CD4-positive, alpha-beta T cell treated with Interleukin-4 for 4 hours (primary cell): Measurements from ENCODE around the gene PRUNE1.
A peak's percentile ranks its signal among the peaks of the same experiment; 100 is the strongest.

Experiments
- DNase-seq: peaks from one replicate; pipeline ENCODE4 v3.0.0-alpha.2; 2020

PRUNE1 gene

DNA sequence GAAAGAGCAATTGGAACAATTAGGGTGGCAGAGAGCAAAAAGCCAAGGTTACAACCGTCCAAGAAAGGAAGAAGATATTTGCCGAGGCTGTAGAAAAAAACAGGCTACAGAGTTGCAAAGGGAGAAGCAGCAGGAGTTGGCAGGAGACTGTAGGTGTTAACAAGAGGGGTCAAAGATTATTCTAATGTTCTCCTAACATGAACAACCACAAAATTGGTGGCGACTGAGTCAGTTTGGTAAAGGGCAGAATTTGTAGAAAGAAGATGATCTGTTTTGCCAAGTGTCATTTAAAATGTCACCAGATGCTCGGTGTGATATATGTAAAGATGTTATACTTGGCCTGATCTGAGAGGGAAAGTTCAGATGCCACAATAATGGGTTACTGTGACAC lies 401 bp upstream of the PRUNE1 start:
- DNase-seq = no peak

GRCh38 chr1:151009206-151009587 lies 948 bp downstream of the PRUNE1 start:
- DNase-seq = no peak

GRCh38 chr1:151009674-151010345 lies 1.6 kb downstream of the PRUNE1 start:
- no peak for DNase-seq

DNA sequence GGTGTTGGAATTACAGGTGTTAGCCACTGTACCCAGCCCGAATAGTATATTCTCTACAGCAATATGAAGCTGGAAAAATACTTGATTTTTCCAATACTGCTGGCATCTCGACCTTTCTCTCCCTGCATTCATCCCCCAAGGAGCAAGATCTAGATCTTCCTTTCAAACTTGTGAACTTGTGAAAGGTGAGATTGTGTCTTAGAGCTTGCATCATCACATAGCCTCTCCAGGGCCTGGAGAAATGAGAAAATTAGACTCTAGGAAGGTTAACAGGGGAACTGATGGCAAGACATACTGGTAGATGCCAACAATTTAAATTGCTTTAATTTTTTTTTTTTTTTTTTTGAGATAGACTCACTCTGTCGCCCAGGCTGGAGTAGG lies 2.1 kb downstream of the PRUNE1 start:
- no peak for DNase-seq

DNA sequence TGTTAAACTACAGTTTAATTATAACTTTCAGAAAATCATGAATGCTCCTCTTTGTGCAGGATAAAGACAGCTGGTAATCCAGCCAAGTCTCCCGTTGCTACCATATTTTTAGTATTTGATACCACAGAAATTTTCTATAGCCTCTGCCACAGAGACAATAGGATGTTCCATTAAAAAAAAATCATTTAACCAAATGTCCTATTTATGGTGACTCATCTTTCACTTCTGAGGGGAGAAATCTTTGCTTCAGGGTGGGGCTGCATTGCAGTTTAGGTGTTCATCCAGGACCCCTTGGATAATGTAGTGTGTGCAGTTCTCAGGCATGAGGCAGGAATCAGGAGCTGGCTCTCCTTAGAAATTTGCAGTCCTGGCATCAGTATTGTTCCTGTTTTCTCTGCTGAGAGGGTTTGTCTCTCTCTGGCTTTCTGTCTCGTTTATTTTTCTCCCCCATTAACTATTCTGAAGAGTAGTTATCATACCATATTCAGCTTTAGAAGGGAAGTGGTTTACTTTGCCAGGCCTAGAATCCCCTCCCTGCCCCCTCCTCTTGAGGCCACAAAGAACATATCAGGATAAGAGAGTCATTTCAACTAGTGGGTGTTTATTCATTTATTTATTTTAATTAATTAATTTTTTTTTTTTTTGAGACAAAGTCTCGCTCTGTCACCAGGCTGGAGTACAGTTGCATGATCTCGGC lies 3.1 kb downstream of the PRUNE1 start:
- no peak for DNase-seq

- DNase-seq = no peak
Observed at GRCh38 chr1:151012684-151013471, 4.6 kb downstream of the PRUNE1 start.

DNA sequence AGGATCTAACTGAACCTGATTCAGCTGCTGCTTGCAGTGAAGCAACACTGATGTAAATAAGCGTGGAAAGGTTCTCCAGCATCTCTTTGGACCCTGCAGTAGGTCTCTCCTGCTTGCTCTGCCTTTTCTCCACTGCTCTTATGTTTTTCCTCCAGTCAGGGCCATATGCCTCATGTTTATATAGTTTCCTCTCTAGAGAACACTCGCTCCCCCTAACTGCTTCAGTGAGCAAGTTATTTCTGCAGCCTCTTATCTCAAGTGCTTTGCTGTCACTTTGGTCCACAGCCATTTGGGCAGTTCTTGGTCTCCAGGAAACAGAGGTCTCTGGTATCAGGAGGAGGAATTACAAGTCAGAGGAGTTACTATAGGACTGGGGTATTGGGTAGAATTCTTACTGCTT lies 5.3 kb downstream of the PRUNE1 start:
- no peak for DNase-seq

DNA sequence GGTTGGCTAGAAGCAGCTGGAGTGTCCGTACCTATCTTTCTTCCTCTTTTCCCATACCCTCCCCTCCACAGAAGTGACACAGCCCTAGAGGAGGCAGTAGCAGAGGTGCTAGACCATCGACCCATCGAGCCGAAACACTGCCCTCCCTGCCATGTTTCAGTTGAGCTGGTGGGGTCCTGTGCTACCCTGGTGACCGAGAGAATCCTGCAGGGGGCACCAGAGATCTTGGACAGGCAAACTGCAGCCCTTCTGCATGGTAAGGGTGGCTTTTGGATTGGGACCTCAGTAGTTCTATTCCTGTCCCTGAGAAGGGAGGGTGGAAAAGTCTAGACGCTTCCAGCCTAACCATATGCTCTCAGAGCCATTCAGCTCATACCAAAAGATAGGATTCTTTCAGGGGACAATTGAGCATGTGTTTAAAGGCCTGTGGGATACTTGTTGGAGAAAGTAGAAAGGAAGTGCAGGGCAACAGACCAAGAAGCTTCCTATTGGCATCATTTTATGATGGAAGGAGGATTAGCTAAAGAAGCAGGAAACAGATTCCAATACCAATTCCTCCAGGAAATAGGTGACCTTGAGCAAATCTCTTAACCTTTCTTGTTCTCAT lies 16.4 kb downstream of the PRUNE1 start:
- DNase-seq = peak; percentile 86

DNA sequence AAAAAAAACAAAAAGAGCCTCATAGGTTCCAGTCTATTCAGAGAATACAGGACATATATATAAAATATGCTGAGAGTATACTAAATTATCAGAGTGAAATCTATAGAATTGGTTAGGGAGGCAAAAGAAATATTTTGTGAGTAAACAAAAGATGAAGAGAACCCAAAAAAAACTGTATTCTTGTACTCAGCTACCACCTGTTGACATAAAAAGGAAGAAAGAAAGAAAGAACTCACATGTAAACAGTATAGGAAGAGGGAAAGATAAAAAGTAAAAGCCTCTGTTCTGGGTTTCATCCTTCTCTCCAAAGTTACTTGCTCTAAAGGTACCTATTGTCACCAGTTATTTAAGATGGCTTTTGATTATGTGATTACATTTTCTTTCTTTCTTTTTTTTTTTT lies 18.2 kb downstream of the PRUNE1 start:
- DNase-seq = no peak

- DNase-seq = no peak
Observed at GRCh38 chr1:151032164-151032563, 23.9 kb downstream of the PRUNE1 start.

GRCh38 chr1:151035167-151035566 lies 26.9 kb downstream of the PRUNE1 start:
- no peak for DNase-seq

DNA sequence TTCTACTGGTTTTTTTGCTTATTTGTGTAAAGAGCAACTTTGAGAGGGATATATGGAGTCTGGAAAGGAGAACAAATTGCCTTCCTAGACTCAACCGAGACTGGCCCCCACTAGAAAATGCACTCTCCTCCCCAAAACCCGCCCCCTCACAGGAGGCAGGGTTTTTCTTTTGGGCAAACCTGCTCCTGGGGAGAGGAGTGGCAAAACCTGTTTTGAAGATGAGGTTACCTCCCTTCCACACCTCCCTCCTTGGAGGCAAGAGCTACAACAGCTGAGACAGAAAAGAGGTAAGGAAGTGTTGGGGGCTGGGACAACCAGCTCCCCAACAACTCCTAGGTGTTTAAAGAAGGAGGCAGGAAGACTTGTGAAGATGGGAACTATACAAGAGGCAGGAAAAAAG lies 28.1 kb downstream of the PRUNE1 start, which contains the start of gene BNIPL:
TSS of gene BNIPL (plus strand) at position 231 of the 400 bp plus-strand sequence. CDS start at position 371, 140 bp downstream.
- no peak for DNase-seq

DNA sequence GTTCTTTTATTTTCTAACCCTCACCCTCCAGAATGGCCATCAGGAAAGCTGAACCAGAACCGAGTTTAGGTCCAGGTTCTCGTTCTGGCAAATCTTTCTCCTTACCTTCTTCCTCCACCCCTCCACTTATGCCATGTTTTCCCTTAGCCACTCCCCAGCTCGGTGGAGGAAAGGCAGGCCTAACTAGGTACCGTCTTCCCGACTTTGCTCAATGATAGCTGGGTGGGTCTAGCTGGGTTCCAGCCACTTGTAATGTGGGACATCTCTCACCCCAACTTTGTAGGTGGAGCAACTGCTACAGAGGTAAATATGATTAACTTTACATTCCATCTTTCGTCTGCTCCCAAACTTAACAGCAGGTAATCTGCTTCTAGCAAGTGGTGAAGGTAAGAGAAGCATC lies 28.8 kb downstream of the PRUNE1 start:
- DNase-seq = no peak

DNA sequence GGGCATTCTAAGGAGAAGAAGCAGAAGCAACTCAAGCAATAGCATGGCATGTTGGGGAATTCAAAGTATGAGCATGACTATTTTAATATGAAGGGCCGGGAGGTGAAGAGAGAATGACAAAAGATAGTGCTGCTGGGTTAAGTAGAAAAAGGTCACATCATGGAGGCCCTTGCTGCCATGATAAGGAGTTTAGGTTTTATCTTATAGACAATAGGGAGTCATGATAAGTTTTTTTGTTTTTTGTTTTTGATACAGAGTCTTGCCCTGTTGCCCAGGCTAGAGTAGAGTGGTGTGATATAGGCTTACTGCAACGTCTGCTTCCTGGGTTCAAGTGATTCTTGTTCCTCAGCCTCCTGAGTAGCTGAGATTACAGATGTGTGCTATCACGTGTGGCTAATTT lies 31.3 kb downstream of the PRUNE1 start:
- DNase-seq = no peak

DNA sequence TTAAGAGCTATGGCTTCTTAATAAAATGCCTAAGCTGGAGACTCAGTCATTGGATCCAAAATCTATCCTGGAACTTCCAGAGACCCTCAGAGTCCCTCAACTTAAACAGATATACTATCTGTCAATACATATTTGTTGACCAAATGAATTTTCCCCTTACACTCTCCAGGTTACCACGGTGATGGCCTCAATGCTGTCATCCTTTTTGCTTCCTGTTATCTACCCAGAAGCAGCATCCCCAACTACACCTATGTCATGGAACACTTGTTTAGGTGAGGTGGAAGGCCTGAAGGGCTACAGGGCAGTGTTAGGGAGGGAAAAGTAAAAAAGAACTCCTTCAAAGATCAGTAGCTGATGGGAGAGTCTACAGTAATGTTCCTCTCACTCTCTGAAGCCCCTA lies 34.9 kb downstream of the PRUNE1 start:
- DNase-seq = no peak

DNA sequence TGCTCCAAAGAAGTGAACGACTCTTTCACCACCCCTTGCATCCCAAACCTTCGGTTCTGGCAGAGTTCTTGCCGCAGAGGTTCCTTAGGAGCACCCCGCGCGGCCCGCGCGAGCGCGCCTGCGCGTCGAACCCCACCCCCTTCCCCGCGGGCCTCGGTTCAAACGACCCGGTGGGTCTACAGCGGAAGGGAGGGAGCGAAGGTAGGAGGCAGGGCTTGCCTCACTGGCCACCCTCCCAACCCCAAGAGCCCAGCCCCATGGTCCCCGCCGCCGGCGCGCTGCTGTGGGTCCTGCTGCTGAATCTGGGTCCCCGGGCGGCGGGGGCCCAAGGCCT lies 39.3 kb downstream of the PRUNE1 start, which contains the start of gene C1orf56:
TSS of gene C1orf56 (plus strand) at position 161 of the 334 bp plus-strand sequence. CDS start at position 258, 97 bp downstream.
- peak; percentile 58 for DNase-seq

- peak; percentile 63 for DNase-seq
Observed at GRCh38 chr1:151047925-151048644, 39.8 kb downstream of the PRUNE1 start.

GRCh38 chr1:151048645-151049032 lies 40.4 kb downstream of the PRUNE1 start:
- no peak for DNase-seq

DNA sequence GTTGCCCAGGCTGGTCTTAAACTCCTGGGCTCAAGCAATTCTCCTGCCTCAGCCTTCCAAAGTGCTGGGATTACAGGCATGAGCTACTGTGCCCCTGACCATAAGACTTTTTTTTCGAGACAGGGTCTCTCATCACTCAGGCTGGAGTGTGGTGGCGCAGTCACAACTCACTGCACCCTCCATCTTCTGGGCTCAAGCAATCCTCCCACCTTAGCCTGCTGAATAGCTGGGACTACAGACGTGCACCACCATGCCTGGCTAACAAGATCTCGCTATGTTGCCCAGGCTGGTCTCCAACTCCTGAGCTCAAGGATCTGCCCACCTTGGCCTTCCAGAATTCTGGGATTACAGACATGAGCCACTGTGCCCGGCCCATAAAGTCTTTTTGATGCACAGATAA lies 41.2 kb downstream of the PRUNE1 start:
- DNase-seq = no peak

- no peak for DNase-seq
Observed at GRCh38 chr1:151050051-151050688, 41.9 kb downstream of the PRUNE1 start.

DNA sequence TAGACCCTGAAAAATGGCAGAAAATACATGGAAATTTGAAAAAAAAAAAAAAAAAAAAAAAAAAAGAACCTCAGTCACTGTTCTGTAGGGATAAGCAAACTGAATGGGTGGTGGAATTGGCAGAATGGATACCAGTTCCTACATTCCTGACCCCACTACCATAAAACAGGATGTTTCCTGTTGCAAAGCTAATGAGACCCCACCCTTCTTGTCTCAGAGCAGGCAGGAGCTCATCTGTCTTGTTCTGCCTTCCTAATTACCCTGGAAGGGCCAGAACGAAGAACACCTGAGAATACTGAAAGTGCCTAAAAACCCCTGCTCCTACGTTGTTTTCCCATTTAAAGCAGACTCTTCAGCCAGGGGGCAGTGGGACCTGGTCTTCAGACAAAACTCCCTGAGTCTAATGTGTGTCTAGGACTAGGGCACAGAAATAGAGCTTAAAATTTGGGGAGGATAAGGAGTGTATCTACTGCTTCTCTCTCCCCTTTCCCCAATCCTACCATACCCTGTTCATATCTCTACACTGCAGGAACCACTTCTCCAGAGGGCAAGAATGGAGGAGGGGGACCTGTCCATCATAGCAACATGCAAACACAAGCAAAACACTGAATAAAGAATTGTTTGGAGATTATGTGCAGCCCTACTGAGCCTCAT lies 43.2 kb downstream of the PRUNE1 start:
- DNase-seq = no peak
